Hepatocyte (in vitro differentiated cells): ENCODE data around the gene HIVEP1.

ENCODE experiments used
- CTCF ChIP-seq: fragments of 200-600 bp; sonication (generic); IDR thresholded peaks from 2 replicates; pipeline ENCODE4 v1.5.1; 2016; ENCODE audit warnings: antibody characterized with exemption, mild to moderate bottlenecking; ENCODE audit not compliant: poor library complexity
- EZH2 ChIP-seq: fragments of 200-600 bp; sonication (generic); IDR thresholded peaks from 2 replicates; pipeline ENCODE4 v1.6.1; 2016; ENCODE audit warnings: antibody characterized with exemption, mild to moderate bottlenecking, borderline replicate concordance
- EZH2phosphoT487 ChIP-seq: fragments of 200-600 bp; sonication (generic); IDR thresholded peaks from one replicate; pipeline ENCODE4 v1.6.1; 2018; ENCODE audit warnings: antibody characterized with exemption, mild to moderate bottlenecking, low read depth, moderate library complexity; ENCODE audit not compliant: unreplicated experiment, severe bottlenecking

DNA sequence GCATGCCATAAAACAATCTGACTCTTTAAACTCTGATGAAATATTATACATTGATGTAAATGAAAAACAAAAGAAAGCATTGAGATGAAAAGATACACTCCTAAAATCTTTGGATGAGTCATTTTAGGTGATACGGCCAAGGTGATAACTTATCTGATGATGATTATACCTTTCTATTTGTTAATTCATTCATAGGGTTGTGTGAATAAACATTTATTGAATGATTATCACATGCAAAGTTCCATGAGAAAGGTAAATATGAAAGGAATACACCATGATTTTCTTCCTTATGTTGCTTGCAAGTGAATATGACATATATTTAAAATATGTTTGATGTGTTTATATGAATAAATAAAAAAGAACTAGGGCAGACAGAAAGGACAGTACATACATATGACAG, 15.4 kb upstream of the HIVEP1 start:
- TF ChIP-seq CTCF, result no peak
- TF ChIP-seq EZH2, result no peak
- TF ChIP-seq EZH2phosphoT487, result no peak
